LoVo (cell line): ENCODE measurements around the gene MBD3L2.
"Not testable (repeated sequence)": the region's sequence is repeated elsewhere in the genome, so short reads cannot be mapped to it uniquely, and the experiment has no call there.

Source experiments
- DNase-seq: peaks from one replicate; pipeline ENCODE4 v3.0.0-alpha.2; 2016; ENCODE audit warnings: low spot score

MBD3L2 gene

DNA sequence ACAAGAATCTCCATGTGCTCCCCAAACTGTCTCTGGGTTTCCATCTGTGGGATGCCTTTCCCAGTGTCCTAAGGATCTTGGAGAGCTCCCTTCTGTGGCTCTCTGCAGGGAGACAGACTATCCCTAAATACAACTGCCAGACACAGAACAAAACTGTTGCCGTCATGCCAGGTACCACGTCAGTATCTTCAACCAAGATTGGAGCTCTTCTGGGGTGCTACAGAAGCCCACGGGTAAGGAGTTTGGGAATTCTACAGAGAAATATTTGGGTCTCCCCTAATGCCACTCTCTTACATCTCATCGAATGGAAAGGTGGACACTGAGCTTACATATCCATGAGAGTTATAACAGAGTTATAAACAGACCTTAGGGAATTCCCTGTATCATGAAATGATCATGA lies 14.2 kb downstream of the MBD3L2 start:
- DNase-seq, result no peak

DNA sequence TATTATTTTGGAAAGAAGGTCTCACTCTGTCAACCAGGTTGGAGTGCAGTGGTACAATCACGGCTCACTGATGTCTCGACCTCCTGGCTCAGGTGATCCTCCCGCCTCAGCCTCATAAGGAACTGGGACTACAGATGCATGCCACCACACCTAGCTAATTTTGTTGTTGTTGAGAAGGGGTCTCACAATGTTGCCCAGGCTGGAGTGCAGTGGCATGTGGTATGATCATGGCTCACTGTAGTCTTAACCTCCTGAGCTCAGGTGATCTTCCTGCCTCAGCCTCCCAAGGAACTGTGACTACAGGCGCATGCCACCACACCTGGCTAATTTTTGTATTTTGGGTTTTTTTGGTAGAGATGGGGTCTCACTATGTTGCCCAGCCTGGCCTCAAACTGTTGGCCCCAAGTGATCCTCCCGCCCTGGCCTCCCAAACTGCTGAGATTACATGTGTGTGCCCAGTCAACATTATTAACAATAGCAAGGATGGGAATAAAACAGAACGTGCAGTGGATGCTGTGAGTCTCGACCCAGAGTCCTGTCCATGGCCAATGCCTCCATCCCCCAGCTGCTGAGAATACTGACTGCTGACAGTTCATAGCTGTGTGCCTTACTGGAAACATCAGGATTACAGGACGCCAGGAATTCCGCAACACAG lies 14.8 kb downstream of the MBD3L2 start:
- DNase-seq, result no peak

DNA sequence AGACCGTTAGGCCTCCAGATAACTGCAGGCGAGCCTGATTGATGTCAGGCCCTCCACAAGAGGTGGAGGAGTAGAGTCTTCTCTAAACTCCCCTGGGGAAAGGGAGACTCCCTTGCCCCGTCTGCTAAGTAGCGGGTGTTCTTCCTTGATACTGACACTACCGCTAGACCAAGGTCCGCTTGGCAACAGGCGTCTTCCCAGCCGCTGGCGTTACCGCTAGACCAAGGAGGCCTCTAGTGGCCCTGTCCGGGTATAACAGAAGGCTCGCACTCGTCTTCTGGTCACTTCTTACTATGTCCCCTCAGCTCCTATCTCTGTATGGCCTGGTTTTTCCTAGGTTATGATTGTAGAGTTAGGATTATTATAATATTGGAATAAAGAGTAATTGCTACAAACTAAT lies 18.0 kb downstream of the MBD3L2 start:
- DNase-seq, result not testable (repeated sequence)

DNA sequence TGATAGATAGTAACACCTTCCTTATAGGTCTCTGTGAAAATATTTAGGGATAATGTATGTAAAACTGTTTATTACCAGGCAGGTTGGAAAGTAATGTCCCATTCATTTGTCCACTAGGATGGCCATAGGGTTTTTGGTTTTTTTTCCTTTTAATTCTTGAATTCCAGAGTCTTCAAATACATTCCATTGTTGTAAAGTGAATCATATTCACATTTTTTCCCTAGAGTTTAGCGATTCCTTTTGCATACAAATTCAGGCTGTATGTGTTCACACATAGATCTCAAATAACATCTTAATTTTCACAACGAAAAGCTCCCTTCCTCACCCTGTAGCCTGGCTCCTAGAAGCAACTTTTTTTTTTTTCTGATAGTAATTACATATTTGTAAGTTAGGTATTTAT lies 18.6 kb downstream of the MBD3L2 start:
- no peak for DNase-seq

DNA sequence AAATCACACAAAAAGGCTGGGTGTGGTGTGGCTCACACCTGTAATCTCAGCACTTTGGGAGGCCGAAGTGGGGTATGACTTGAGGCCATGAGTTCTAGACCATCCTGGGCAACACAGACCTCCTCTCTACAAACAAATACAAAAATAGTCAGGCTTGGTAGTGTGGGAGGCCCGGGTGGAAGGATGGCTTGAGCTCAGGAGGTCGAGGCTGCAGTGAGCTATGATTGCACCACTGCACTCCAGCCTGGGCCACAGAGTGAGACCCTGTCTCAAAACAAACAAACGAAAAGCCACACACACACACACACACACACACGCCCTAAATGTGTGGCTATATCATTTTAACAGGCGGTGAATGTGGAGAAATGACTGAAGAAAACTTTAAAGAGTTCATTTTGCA lies 19.5 kb downstream of the MBD3L2 start:
- no peak for DNase-seq

DNA sequence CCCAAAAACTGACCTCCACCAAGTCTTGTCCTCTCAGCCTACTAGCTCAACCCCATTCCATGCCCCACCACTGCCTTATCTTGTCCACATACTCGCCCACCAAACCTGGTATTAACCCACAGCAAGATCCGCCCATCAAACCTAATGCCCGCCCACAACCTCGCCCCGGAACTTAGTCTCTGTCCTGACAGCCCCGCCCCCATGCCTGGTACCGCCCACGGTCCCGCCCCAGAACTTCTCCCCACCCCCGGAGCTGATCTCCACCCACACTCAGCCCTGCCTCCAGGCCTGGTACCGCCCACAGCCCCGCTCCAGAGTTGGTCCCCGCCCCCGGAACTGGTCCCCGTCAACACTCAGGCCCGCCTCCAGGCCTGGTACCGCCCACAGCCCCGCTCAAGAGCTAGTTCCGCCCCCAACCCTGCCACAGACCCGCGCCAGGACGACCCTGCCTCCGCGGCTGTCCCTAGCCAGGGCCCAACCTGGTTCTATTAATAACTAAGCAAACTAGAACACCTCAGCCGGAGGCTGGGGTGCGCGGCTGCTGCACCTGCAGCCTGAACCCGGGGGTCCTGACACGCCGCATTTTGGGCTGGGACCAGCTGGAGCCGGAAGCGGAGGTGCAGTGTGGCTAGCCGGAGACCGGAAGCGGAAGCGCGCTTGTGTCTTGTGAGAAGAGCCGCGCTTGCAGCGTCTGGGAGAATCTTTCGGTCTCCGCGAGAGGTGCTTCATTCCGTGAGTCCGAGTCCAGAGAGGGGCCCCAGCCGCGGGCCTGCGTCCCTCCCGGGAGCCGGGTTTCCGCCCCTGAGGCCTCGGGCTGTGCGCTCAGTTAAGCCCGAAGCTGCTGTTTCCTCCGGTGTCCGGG lies 20.2 kb downstream of the MBD3L2 start, which contains the start of gene ZNF557:
ZNF557 (plus strand) TSS at position 662 of the 862 bp plus-strand sequence. CDS start 5,372 bp downstream, outside the sequence.
- DNase-seq, result peak; percentile 95

DNA sequence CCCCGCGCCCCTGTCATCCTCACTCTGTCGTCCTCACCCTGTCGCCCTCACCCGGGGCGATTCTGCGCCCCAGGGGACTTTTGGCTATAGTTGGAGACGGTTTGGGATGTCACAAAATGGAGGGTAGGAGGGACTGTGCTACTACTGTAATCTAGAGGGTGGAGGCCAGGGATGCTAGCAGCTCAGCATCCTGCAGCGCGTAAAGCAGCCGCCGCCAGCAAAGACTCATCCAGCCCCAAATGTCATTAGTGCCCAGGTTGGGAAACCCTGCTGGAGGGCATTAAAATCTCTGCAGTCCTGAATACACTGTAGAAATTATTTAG lies 20.7 kb downstream of the MBD3L2 start:
- no peak for DNase-seq

DNA sequence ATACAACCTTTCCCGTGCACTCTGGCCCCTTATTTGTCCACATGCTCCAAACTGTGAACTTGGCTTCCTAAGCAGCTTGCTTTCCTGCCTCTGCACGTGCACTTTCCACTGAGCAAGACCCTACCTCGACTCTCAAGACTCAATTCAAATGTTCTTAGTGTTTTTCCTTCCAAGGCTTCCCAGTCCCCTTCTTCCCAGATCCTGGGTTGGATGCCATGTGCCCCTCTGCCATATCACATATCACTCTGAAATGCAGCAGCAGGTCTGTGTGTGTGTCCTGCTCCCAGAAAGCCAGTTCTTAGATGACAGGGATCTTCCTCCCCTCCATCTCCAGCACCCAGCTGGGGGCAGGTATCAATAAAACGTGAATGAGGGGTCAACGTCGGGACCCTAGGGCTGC lies 23.4 kb downstream of the MBD3L2 start:
- no peak for DNase-seq

DNA sequence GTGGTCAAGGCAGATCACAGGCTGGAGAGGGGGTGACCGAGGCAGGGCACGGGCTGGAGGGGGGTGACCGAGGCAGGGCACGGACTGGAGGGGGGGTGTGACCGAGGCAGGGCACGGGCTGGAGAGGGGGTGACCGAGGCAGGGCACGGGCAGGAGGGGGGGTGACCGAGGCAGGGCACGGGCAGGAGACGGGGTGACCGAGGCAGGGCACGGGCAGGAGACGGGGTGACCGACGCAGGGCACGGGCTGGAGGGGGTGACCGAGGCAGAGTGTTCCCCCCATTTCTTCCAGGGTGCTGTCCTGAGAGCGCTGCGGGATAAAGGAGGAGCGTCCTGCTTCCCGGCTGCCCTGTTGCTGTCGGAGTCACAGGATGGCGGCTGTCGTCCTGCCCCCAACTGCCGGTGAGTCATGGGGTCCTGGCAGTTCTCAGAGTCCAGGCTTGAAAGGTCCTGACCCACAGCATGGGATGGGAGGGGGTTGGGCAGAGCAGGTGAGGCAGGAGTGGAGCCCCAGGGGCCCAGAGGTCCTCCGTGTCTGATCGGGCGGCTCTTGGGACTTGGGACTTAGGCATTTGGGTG lies 25.7 kb downstream of the MBD3L2 start:
- no peak for DNase-seq

DNA sequence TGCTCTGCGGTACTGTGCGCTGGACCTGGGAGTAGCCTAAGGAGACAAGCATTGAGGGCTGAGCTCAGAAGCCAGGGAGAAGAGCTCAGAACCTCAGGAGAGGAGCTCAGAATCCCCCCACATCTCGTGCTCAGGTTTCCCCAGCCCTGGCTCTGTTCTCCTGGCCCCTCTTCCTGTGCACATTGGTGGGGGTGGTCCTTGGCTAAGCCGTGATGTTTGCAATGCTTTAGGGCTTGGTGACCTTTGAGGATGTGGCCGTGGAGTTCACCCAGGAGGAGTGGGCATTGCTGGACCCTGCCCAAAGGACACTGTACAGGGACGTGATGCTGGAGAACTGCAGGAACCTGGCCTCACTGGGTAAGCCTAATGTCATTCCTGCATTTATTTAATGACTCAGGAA lies 27.0 kb downstream of the MBD3L2 start:
- DNase-seq, result no peak

DNA sequence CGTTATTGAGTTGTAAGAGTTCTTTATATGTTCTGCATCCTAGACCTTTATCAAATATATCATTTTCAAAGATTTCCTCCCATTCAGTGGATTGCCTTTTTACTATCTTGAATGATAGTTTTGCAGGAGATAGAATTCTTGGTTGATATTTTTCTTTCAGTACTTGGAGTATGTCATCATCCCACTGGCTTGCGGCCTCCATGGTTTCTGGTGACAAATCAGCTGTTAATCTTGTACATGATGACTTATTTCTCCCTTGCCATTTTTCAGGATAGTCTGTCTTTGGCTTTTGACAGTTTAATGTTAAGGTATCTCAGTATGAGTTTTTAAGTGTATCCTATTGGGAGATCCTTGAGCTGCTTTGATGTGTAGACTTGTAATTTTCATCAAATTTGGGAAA lies 28.9 kb downstream of the MBD3L2 start:
- DNase-seq, result no peak

DNA sequence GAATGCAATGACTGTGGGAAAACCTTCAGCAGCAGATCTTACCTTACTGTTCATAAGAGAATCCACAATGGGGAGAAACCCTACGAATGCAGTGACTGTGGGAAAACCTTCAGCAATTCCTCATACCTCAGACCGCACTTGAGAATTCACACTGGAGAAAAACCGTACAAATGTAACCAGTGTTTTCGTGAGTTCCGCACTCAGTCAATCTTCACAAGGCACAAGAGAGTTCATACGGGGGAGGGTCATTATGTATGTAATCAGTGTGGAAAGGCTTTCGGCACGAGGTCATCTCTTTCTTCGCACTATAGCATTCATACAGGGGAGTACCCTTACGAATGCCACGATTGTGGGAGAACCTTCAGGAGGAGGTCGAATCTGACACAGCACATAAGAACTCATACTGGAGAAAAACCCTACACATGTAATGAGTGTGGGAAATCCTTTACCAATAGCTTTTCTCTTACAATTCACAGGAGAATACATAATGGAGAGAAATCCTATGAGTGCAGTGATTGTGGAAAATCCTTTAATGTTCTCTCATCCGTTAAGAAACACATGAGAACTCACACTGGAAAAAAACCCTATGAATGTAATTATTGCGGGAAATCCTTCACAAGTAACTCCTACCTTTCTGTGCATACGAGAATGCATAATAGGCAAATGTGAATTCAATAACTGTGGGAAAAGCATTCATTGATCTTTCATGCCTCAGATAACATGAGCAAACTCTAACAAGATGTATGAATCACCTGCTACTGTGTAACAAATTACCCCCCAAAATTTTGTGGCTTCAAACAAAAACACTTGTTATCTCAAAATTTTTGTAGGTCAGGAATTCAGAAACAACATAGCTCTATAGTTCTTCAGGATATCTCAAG lies 34.2 kb downstream of the MBD3L2 start:
- DNase-seq, result no peak

DNA sequence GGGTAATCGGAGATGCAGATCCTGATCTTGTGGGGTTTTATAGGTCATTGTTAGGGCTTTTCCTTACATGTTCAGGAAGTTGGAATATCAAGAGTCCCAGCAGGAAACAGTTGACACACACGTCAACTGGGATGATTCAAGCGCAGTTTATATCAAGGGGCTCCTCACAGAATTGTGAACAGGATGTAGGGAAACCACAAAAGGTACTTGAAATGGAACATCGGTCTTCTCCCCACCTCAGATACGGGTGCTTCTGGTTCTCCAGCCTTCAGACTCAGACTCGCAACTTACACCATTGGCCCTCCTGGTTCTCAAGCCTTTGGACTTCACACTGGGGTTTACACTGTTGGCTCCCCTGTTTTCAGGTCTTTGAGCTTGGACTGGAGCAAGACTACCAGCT lies 39.9 kb downstream of the MBD3L2 start:
- DNase-seq, result no peak

DNA sequence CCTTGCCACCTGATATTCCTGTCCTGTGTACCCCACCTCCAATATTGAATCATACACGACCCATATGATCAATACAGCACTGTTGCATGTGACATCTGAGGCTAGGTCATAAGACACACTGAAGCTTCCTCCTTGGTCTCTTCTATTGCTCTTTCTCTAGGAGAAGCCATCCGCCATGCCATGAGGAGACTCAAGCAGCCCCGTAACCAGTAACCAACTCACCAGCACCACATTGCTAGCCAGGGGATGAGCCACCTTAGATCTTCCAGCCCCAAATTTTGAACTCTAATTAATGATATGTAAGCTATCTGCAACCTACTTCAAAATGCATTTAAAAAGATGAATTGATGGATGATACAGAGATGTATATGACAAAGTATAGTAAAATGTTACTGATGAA lies 49.0 kb downstream of the MBD3L2 start:
- DNase-seq, result no peak

DNA sequence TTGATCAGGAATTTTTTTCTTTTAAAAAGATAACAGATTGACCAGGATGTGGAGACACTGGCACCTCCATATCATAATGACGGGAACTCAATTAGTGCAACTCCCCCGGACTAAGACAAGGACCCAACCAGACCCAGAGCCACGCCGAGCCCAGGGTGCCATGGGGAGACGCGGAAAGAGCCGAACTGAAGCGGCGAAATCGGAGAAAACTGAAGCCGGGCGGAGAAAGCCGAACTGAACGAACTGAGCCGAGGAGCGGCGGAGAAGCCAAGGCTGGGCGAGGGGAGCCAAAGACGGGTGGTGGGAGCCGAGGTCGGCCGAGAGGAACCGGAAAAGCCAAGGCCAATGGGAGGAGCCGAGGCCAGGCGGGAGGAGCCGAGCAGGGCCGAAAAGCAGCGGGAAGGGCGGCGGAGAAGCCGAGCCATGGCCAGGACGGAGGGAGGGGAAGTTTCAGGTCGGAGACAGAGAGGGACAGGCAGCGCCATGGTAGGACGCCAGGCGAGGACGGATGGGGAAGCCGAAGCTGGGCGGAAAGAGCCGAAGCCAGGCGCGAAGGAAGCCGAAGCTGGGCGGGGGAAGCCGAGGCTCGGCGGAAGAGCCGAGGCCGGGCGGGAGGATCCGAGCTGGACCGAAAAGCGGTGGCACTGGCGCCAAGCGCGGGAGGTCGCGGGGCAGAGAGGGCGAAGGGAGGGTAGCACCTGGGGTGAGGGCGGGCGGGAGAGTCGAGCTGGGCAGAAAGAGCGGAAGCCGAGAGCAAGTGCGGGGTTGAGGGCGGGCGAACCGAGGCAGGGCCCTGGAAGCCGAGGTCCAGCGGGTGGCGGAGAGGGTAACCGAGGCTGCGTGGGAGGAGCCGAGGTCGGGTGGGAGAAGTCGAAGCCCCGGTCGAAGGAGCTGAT lies 49.8 kb downstream of the MBD3L2 start:
- peak; percentile 93 for DNase-seq

DNA sequence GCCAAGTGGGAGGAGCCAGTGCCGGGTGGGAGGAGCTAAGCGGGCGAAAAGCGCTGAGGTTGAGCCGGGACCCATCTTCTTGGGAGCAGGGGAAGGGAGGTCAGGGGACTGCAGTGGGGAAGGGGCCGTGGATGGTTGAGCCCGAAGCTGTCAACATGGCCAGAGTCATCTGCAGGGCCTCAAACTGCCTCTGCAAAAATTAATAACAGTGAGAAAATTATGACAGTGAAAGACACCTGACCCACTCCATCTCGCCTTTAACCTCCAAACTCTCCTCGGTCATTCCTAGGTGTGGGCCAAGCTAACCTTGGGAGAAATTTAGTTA lies 50.4 kb downstream of the MBD3L2 start:
- DNase-seq, result no peak
